Measurements from ENCODE around the gene SLC66A2.

- TF ChIP-seq TCF12 (IDR thresholded peaks at IDR 0.05; ENCODE audit: low read depth) (no peak), CEBPB (IDR thresholded peaks at IDR 0.05) (no peak), RAD21 (IDR thresholded peaks at IDR 0.05; ENCODE audit: low read depth) (no peak), TAF1 (IDR thresholded peaks at IDR 0.05; ENCODE audit: low read depth) (no peak), EP300 (IDR thresholded peaks at IDR 0.05; ENCODE audit: borderline replicate concordance) (no peak), YY1 (IDR thresholded peaks at IDR 0.05; ENCODE audit: low read depth) (no peak), TEAD4 (IDR thresholded peaks at IDR 0.05) (no peak), REST (IDR thresholded peaks at IDR 0.05; ENCODE audit: low read depth) (no peak), FOXM1 (IDR thresholded peaks at IDR 0.05; ENCODE audit: borderline replicate concordance, low read depth) (no peak), MAX (IDR thresholded peaks at IDR 0.05) (no peak), CREB1 (IDR thresholded peaks at IDR 0.05; ENCODE audit: low read depth) (no peak)
Observed at GRCh38 chr18:79949697-79950487, 1.6 kb downstream of the SLC66A2 start.
